ENCODE data around the gene TMEM161B.
"Not testable (repeated sequence)": the region's sequence is repeated elsewhere in the genome, so short reads cannot be mapped to it uniquely, and the experiment has no call there.

The TMEM161B gene

GRCh38 chr5:88214655-88215054 is 54.0 kb downstream of the TMEM161B start:
- no peak overlapping the region for H3K4me3 ChIP-seq (ENCODE audit: low read depth, low read length)
- no peak for DNase-seq (ENCODE audit: low read depth)
- no peak for TF ChIP-seq CTCF (IDR thresholded peaks at IDR 0.05; ENCODE audit: control insufficient read depth, extremely low read depth, insufficient read depth)

GRCh38 chr5:88207575-88207974 is 61.1 kb downstream of the TMEM161B start:
- no peak overlapping the region for H3K4me3 ChIP-seq (ENCODE audit: low read depth, low read length)
- no peak for TF ChIP-seq CTCF (IDR thresholded peaks at IDR 0.05; ENCODE audit: control insufficient read depth, extremely low read depth, insufficient read depth)
- peak; percentile 2 for DNase-seq (ENCODE audit: low read depth)

- no peak for DNase-seq (ENCODE audit: low read depth)
- H3K4me3 ChIP-seq (ENCODE audit: low read depth, low read length), result no peak overlapping the region
- no peak for TF ChIP-seq CTCF (IDR thresholded peaks at IDR 0.05; ENCODE audit: control insufficient read depth, extremely low read depth, insufficient read depth)
Measured at GRCh38 chr5:88203981-88204750, 64.5 kb downstream of the TMEM161B start.

- DNase-seq (ENCODE audit: low read depth), result no peak
- no peak for TF ChIP-seq CTCF (IDR thresholded peaks at IDR 0.05; ENCODE audit: control insufficient read depth, extremely low read depth, insufficient read depth)
Measured at GRCh38 chr5:88195636-88196035, 73.0 kb downstream of the TMEM161B start.

GRCh38 chr5:88193896-88194295 is 74.7 kb downstream of the TMEM161B start:
- no peak for TF ChIP-seq CTCF (IDR thresholded peaks at IDR 0.05; ENCODE audit: control insufficient read depth, extremely low read depth, insufficient read depth)
- no peak for DNase-seq (ENCODE audit: low read depth)
- H3K4me3 ChIP-seq (ENCODE audit: low read depth, low read length), result no peak overlapping the region

More at GRCh38 chr5:88195636-88196035, 73.0 kb downstream of the TMEM161B start:
- H3K4me3 ChIP-seq (ENCODE audit: low read depth, low read length), result no peak overlapping the region

GRCh38 chr5:88190106-88190834 is 78.4 kb downstream of the TMEM161B start:
- TF ChIP-seq CTCF (IDR thresholded peaks at IDR 0.05; ENCODE audit: control insufficient read depth, extremely low read depth, insufficient read depth), result peak; percentile 39
- peak; percentile 91 for DNase-seq (ENCODE audit: low read depth)
- peak overlapping the region; percentile 23 for H3K4me3 ChIP-seq (ENCODE audit: low read depth, low read length)

- not testable (repeated sequence) for DNase-seq (ENCODE audit: low read depth)
Measured at GRCh38 chr5:88189484-88189883, 79.2 kb downstream of the TMEM161B start.

More at GRCh38 chr5:88189484-88189883, 79.2 kb downstream of the TMEM161B start:
- not testable (repeated sequence) for H3K4me3 ChIP-seq (ENCODE audit: low read depth, low read length)

Measured in LNCaP clone FGC (cell line).